ENCODE results near the gene DGKH. TPM values are rescaled to one million over a fixed set of nuclear protein-coding genes. Genes with fewer than 3 reads are reported as not detected.

DGKH gene
- total and polyA plus RNA-seq, 8 donors, result 9.8 to 17.1 (median 12.0) TPM

DNA sequence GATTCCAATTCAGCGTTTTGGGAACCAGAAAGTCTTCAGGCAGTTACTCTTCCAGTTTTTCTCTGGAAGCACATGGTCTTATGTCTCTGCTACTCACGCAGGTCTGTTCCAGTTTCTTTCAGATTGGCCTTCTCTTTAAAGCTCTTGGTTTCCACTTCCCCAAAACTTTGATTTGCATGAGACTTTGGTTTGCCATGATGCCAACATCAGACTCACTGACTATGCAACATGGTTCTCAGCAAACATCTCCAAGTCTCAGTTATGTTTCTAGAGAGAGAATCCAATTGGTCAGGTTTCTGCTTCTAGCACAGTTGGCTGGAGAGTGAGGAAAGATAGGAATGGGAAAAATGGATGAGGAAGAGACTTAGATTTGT, 226.6 kb downstream of the DGKH start:
- intact Hi-C loops (cut with DNase I), result no loop called here
- DNase-seq (no peak), ATAC-seq (no peak)
- TF ChIP-seq, protein P1, sequence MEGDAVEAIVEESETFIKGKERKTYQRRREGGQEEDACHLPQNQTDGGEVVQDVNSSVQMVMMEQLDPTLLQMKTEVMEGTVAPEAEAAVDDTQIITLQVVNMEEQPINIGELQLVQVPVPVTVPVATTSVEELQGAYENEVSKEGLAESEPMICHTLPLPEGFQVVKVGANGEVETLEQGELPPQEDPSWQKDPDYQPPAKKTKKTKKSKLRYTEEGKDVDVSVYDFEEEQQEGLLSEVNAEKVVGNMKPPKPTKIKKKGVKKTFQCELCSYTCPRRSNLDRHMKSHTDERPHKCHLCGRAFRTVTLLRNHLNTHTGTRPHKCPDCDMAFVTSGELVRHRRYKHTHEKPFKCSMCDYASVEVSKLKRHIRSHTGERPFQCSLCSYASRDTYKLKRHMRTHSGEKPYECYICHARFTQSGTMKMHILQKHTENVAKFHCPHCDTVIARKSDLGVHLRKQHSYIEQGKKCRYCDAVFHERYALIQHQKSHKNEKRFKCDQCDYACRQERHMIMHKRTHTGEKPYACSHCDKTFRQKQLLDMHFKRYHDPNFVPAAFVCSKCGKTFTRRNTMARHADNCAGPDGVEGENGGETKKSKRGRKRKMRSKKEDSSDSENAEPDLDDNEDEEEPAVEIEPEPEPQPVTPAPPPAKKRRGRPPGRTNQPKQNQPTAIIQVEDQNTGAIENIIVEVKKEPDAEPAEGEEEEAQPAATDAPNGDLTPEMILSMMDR (IDR thresholded peaks at IDR 0.05), result no peak
- H3K27me3 ChIP-seq, result no peaks in the 10 kb centered on the region
- H3K4me3 ChIP-seq, result no peak overlapping the region
- no peaks in the 10 kb centered on the region for H3K9me3 ChIP-seq
- peaks cover 17 to 38% of the 10 kb centered on the region in 2 donors for H3K4me1 ChIP-seq
- H3K36me3 ChIP-seq, result no peaks in the 10 kb centered on the region
- no peak overlapping the region for H3K27ac ChIP-seq

DNA sequence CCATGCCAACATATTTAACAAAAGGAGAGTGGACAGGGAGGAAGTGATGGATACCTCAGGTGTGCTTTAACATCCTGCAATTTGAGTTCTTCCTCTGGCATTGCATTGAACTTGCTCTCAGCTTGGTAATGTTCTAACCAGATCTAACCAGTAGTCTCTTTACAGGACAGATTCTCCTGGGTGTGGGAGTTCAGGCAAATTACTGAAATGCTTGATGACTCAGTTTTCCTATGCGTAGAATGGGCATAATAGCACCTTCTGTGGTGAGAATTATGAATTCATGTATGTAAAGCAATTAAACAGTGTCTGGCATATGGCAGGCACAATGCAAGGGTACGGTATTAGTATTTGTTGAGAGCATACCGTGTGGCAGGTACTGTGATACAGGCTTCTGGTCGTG, 227.1 kb downstream of the DGKH start:
- peaks cover 17 to 38% of the 10 kb centered on the region in 2 donors for H3K4me1 ChIP-seq
- no peaks in the 10 kb centered on the region for H3K36me3 ChIP-seq
- no peak for DNase-seq
- H3K27ac ChIP-seq, result no peak overlapping the region
- intact Hi-C loops (cut with DNase I), result no loop called here
- no peaks in the 10 kb centered on the region for H3K27me3 ChIP-seq
- no peak for ATAC-seq
- TF ChIP-seq, protein P1 (IDR thresholded peaks at IDR 0.05), result no peak
- H3K4me3 ChIP-seq, result no peak overlapping the region
- no peaks in the 10 kb centered on the region for H3K9me3 ChIP-seq

DNA sequence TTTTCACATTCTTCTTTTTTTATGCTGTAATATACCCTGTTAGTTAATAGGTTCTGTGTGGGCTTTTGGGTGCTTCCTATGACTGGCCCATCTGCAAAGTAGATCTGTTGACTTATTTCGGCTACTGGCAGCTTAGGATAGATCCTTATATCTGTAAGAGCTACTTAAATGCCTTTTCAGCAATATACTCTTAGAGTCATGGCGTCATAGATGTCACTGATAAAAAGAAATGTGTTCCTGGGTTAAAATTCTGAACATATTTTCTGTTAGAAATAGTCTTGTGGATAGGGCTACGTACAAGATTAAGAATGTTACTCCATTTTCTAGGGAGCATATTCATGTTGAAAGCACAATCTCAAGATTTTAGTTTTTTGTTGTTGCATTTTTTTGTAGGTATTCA, 228.2 kb downstream of the DGKH start:
- Histone ChIP-seq H3K4me1 (peaks cover 17 to 39% of the 10 kb centered on the region in 2 donors), H3K9me3 (no peaks in the 10 kb centered on the region), H3K27me3 (no peaks in the 10 kb centered on the region), H3K27ac (no peak overlapping the region), H3K36me3 (no peaks in the 10 kb centered on the region), H3K4me3 (no peak overlapping the region)
- TF ChIP-seq, protein P1 (IDR thresholded peaks at IDR 0.05), result no peak
- intact Hi-C loops (cut with DNase I), result no loop called here
- no peak for ATAC-seq
- DNase-seq, result no peak

DNA sequence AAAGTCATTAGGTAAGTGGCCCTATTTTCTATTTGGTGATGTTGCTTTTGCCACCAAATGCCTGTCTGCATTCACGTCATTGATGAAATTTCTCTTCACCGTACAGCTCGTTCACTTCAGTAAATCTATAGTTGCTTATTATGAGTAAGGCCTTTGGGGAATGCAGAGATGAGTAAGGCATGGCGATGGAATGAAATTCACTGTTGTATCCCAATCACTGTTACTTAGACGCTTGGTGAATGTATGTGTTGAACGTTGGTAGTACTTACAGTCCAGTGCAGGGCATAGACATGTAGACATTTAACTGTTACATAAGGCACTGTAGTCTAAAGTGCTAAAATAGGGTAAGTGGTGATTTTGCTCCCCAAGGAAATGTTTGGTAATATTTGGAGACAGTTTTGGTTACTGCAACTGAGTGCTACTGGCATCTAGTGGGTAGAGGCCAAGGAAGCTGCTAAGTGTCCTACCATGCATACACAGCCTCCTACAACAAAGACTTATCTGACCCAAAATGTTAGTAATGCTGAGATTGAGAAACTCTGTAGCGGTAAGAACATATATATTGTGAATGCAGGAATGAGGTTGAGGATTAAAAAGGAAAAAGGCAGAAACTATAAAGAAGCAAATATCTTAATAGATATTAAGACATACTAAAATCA, 229.3 kb downstream of the DGKH start:
- no peak overlapping the region for H3K4me3 ChIP-seq
- H3K27me3 ChIP-seq, result no peaks in the 10 kb centered on the region
- ATAC-seq, result no peak
- intact Hi-C loops (cut with DNase I), result no loop called here
- no peak for DNase-seq
- no peaks in the 10 kb centered on the region for H3K9me3 ChIP-seq
- H3K4me1 ChIP-seq, result peaks cover 17 to 41% of the 10 kb centered on the region in 2 donors
- TF ChIP-seq, protein P1 (IDR thresholded peaks at IDR 0.05), result no peak
- no peak overlapping the region for H3K27ac ChIP-seq
- no peaks in the 10 kb centered on the region for H3K36me3 ChIP-seq

DNA sequence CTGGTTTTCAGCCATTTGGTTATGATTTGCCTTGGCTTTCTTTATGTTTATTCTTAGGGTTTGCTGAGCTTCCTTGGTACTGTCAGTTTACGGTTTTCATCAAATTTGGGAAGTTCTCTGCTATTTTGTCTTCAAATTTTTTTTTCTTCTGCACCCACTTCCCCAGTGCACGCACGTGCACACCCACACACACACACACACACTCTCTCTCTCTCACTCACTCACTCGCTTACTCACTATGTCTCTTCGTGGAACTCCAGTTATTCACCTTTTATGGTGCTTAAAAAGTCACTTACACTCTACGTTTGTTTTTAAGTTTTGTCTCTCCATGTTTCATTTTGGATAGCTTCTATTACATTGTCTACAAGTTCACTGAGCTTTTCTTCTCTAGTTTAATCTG, 230.6 kb downstream of the DGKH start:
- Histone ChIP-seq H3K4me3 (no peak overlapping the region), H3K4me1 (peaks cover 10 to 32% of the 10 kb centered on the region in 2 donors), H3K27me3 (no peaks in the 10 kb centered on the region), H3K9me3 (no peaks in the 10 kb centered on the region), H3K27ac (no peak overlapping the region), H3K36me3 (no peaks in the 10 kb centered on the region)
- TF ChIP-seq, protein P1 (IDR thresholded peaks at IDR 0.05), result no peak
- no peak for ATAC-seq
- intact Hi-C loops (cut with DNase I), result no loop called here
- DNase-seq, result no peak

Data from left lung (tissue), 10 donors.